NCI-H345 treated with DMSO at 0.1 percent for 48 hours (cell line): ENCODE data around the gene ZFAND2B.

Source experiments
- DNase-seq: peaks from one replicate; lab custom pipeline; 2025; ENCODE audit not compliant: unreplicated experiment; lab: John Stamatoyannopoulos, UW

Gene ZFAND2B

GRCh38 chr2:219220652-219221402 lies 14.2 kb downstream of the ZFAND2B start:
- no peak for DNase-seq

GRCh38 chr2:219221957-219222518 lies 15.5 kb downstream of the ZFAND2B start:
- no peak for DNase-seq

DNA sequence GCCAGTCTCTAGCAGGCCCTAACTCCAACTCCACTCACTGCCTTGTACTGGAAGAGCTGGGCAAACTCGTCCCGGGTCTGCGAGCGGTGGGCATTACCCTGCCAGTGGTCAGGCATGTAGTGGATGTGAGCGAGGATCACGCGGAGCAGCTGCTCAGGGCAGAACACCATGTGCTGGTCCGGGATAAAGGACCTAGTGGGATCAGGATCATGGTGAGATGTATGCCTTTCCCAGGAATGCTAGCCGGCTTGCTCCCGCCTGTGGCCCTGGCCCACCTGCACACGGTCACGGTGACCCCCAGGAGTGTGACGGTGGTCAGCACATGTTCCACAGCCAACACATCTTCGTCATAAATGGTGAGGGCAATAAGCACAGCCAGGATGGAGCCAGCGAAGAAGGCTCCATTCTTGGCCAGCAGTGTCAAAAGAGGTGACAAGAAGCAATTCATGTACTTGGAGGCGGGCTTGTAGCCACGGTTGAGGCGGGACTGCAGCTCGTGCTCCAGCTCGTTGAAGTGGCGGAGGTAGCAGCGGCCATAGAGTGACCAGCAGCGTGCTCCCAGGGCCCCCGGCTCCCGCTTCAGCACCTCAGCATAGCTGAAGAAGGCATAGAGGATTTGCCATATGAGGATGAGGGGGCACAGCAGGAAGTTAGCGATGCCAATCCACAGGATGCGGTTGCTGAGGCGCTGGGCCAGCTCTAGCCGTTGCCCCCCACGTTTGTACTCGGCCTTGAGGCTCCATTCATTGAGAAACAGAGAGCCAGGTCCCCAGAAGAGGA lies 17.4 kb downstream of the ZFAND2B start:
- DNase-seq, result no peak

DNA sequence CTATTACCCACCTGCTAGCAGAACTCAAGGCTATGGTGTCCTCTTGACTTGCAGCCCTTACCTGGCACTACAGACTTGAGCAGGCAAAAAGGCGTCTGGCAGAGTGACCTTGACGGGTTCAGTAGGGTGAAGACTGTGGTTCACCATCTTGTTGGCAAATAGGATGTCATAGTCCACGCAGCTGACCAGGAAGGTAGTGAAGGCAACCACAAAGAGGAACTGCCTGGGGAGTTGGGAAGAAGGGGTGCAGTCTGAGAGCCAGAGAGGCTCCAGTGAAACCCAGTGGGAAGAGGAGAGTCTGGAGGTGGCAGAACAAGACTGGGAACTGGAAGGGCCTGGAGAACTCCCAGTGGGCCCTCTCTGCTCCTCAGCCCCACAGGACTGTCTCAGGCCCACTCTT lies 18.8 kb downstream of the ZFAND2B start:
- no peak for DNase-seq

- DNase-seq, result no peak
Measured at GRCh38 chr2:219228041-219228910, 21.7 kb downstream of the ZFAND2B start.

DNA sequence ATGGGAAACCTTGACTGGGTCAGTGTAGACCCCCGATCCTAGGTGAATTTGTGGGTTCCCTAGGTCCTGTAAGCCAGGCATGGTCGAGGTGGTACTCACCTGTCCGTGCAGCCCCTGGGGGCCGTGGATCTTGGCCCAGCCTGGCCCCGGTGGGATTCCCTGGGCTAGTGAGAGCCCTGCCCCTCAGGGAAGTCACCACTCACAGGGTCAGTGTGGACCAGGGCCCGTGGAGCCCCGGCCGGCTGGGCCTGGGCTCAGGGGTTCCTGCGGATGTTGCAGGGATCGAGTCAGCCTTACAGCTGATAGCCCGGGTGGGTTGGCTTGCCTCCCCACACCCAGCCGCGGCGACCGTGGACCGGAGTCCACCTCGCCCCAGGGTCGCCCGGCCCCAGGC lies 22.3 kb downstream of the ZFAND2B start:
- no peak for DNase-seq

DNA sequence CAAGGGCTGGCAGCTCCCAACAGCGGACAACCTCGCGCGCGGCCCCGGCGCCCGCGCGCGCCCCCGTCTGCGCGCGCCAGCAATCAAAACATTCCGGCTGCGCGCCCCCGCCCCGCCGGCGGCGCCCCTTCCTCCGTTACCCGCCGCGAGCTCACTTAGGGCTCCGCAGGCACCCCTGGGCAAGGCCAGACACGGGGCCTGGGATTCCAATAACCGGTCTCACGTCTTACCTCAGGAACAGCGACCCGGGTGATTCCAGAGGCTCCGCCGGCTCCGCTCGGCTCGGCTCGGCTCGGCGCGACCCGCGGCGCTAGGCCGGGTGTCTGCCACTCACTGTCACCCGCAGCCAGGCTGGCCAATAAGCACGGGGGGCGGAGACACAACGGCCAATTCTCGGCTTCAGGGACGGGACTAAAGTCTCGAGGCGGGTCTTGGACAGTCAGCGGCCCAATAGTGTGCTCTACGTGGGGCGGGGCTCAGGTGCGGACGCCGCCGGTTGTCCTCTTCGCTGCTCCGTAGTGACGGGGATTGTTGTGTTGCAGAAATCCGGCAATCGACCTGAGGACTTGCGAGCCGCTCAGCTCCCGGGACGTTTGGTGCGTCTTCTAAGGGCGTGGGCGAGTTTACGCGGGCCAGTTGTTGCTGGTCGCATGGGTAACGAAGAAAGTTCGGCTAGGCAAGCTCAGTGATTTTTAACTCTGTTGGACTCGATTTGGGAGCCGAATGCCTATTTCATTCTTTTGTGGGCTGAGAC lies 22.9 kb downstream of the ZFAND2B start, which contains the start of the genes ANKZF1 and ATG9A:
TSS of gene ANKZF1 (plus strand) at position 502 of the 754 bp plus-strand sequence. CDS start 452 bp downstream, outside the sequence.
TSS of gene ATG9A (minus strand) at position 332 of the 754 bp plus-strand sequence. CDS start 1,612 bp downstream, outside the sequence.
- peak; percentile 97 for DNase-seq

DNA sequence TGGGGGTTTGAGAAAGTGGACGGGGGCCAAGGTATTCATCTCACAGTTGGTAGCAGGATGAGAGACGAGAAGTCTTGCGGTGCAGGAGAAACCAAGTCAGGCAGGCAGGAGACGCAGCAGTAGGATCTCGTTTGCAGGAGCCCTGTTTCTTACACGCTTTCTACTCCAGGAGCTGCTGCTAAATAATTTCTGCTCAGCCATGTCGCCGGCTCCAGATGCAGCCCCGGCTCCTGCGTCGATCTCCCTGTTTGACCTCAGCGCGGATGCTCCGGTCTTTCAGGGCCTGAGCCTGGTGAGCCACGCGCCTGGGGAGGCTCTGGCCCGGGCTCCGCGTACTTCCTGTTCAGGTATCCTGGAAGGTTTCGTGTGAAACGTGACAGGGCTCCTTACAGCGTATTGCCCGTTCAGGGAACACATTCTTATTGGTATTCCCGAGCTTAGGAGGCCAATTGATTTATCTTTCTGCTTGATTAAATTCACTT lies 23.5 kb downstream of the ZFAND2B start:
- DNase-seq, result no peak

- no peak for DNase-seq
Measured at GRCh38 chr2:219234331-219234730, 27.7 kb downstream of the ZFAND2B start.

- no peak for DNase-seq
Measured at GRCh38 chr2:219243291-219243761, 36.7 kb downstream of the ZFAND2B start.

- DNase-seq, result no peak
Measured at GRCh38 chr2:219244789-219245147, 38.2 kb downstream of the ZFAND2B start.

DNA sequence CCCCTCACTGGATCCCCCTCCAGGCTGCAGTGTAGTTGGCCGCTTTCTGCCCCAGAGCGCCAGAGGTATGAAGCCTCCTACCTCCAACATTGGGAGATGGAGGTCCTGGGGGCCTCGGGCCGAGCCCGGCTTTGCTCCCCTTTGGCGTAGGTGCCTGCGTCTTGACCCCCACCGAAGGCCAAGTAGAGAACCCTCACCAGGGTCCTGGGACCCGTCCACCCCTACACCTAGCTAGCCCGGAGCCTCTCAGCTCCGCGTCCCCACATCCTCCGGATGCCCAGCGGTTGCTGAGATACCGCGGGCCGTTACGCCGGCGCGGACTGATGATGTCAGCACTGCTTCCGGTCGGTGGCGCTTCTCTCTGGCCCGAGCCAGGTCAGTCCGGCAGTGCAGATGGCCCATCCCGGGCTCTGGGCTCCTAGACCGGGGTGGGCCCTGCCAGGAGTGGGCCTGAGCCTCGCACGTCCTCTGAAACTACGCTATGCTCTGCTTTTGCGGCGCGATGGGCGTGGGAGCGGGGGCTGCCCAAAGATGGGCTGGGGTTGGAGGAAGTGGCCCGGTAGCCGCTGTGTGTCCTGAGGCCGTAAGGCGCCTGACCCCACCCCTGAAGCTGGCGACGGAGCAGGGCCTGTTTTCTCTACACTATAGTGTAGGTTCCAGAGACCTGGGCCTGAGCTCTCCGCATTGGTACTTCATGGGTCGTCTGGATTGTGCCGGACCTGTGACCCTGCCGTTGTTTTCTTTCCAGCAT lies 38.7 kb downstream of the ZFAND2B start, which contains the start of the genes GLB1L and STK16:
TSS of gene GLB1L (minus strand) at position 297 of the 751 bp plus-strand sequence. CDS start 1,871 bp downstream, outside the sequence.
TSS of gene STK16 (plus strand) at position 332 of the 751 bp plus-strand sequence. CDS start 521 bp downstream, outside the sequence.
- DNase-seq, result peak; percentile 64

- no peak for DNase-seq
Measured at GRCh38 chr2:219245899-219246230, 39.3 kb downstream of the ZFAND2B start.

DNA sequence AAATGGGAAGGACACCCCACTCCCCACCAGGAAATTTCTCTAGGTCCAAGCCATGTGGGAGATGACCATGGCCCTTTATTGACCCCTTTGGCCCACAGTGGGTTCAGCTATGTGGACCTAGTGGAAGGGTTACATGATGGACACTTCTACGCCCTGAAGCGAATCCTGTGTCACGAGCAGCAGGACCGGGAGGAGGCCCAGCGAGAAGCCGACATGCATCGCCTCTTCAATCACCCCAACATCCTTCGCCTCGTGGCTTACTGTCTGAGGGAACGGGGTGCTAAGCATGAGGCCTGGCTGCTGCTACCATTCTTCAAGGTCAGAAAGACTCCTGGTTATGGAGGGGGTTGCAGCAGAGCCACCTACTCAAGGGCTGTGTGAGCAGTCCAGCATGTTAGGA lies 40.0 kb downstream of the ZFAND2B start:
- DNase-seq, result no peak

- no peak for DNase-seq
Measured at GRCh38 chr2:219247678-219248642, 41.4 kb downstream of the ZFAND2B start.

GRCh38 chr2:219248845-219249202 lies 42.2 kb downstream of the ZFAND2B start:
- no peak for DNase-seq

GRCh38 chr2:219249203-219249980 lies 42.8 kb downstream of the ZFAND2B start:
- peak; percentile 79 for DNase-seq
